Smooth muscle cell (in vitro differentiated cells): ENCODE measurements around the gene AKAP6. TPM values are rescaled to one million over a fixed set of nuclear protein-coding genes. Genes with fewer than 3 reads are reported as not detected.
"Not testable (repeated sequence)": the region's sequence is repeated elsewhere in the genome, so short reads cannot be mapped to it uniquely, and the experiment has no call there.

Experiments
- DNase-seq: peaks from one replicate; lab custom pipeline; 2025; ENCODE audit not compliant: unreplicated experiment; lab: John Stamatoyannopoulos, UW
- H2AFZ ChIP-seq: fragments of 200-600 bp; sonication (generic); 2 replicates; pipeline ENCODE4 v1.6.0; 2016; ENCODE audit warnings: antibody characterized with exemption, low read depth, mild to moderate bottlenecking
- H3F3A ChIP-seq: fragments of 200-600 bp; sonication (generic); 2 replicates; pipeline ENCODE4 v1.6.0; 2017; ENCODE audit warnings: antibody characterized with exemption, low read depth
- H3K27ac ChIP-seq: fragments of 200-600 bp; sonication (generic); 2 replicates; pipeline ENCODE4 v1.5.1; 2016; ENCODE audit warnings: low read depth, mild to moderate bottlenecking
- H3K27me3 ChIP-seq: fragments of 200-600 bp; sonication (generic); 2 replicates; pipeline ENCODE4 v1.6.1; 2016; ENCODE audit warnings: low read depth, mild to moderate bottlenecking
- H3K36me3 ChIP-seq: fragments of 200-600 bp; sonication (generic); 2 replicates; pipeline ENCODE4 v1.5.1; 2016; ENCODE audit warnings: low read depth
- H3K4me1 ChIP-seq: fragments of 200-600 bp; sonication (generic); 2 replicates; pipeline ENCODE4 v1.5.1; 2016; ENCODE audit warnings: low read depth
- H3K4me2 ChIP-seq: fragments of 200-600 bp; sonication (generic); 2 replicates; pipeline ENCODE4 v1.6.0; 2016; ENCODE audit warnings: mild to moderate bottlenecking
- H3K4me3 ChIP-seq: fragments of 200-600 bp; sonication (generic); 2 replicates; pipeline ENCODE4 v1.5.1; 2016; ENCODE audit warnings: mild to moderate bottlenecking
- H3K79me2 ChIP-seq: fragments of 200-600 bp; sonication (generic); 2 replicates; pipeline ENCODE4 v1.6.0; 2016; ENCODE audit warnings: low read depth, mild to moderate bottlenecking
- H3K9ac ChIP-seq: fragments of 200-600 bp; sonication (generic); 2 replicates; pipeline ENCODE4 v1.6.0; 2016; ENCODE audit warnings: low read depth
- H3K9me3 ChIP-seq: fragments of 200-600 bp; sonication (generic); replicated peaks from 2 replicates; pipeline ENCODE4 v1.5.1; 2016; ENCODE audit warnings: low read depth
- H4K20me1 ChIP-seq: fragments of 200-600 bp; sonication (generic); 2 replicates; pipeline ENCODE4 v1.6.0; 2016; ENCODE audit warnings: low read depth
- WGBS: methylation state at CpG from one replicate; pipeline ENCODE4 v1.1.7; 2016; ENCODE audit warnings: low lambda C conversion rate; 5-methylcytosine and 5-hydroxymethylcytosine counted together
- polyA plus RNA-seq: library from polyadenylated mRNA; unstranded; fragments of >200 nt; fragmentation: Nextera tagmentation; extraction: Ambion mirVana; gene quantifications from 2 replicates; pipeline ENCODE4 v1.2.1, GENCODE V29; 2016
- total RNA-seq: library from RNA; depleted of rRNA; stranded (reverse); fragments of >200 nt; gene quantifications from 2 replicates; pipeline ENCODE4 v1.2.3, GENCODE V29; 2014
- TF ChIP-seq, protein P1 (sequence below): fragments of 200-600 bp; sonication (generic); IDR thresholded peaks from 2 replicates; pipeline ENCODE4 v1.5.1; 2017; ENCODE audit warnings: borderline replicate concordance, mild to moderate bottlenecking, antibody characterized with exemption; ENCODE audit not compliant: insufficient read depth, poor library complexity, severe bottlenecking

AKAP6 gene
- total and polyA plus RNA-seq, 2 experiments from 2014 or later: 1.3 to 6.4 TPM

DNA sequence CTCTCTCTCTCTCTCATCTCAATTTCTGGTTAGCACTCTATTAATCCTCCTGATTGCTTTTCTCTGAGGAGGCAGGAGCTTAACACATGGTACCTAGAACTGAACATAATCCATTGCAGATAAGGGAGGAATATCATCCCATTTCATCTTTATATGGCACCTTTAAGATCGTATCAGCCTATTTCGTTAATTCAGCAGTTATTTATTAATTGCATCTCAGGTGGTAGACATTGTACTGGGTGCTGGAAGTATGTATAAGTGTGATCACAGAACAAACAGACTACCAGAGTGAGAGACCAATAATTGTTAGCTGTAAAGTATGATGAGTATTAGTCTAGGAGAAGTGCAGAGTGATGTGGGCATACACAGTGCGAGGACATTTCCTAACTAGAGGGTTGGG is 39.0 kb downstream of the AKAP6 start:
- 90% methylated on average over 3 of the region's 3 CpGs for WGBS
- Histone ChIP-seq H3K27me3 (no peaks in the 10 kb centered on the region), H3K4me3 (no peak overlapping the region), H3K4me2 (peak overlapping the region; percentile 37), H3K27ac (peak overlapping the region; percentile 65), H2AFZ (no peak overlapping the region), H3K36me3 (no peaks in the 10 kb centered on the region), H3K4me1 (peaks cover 43% of the 10 kb centered on the region), H4K20me1 (no peaks in the 10 kb centered on the region), H3K79me2 (no peaks in the 10 kb centered on the region), H3K9me3 (no peaks in the 10 kb centered on the region), H3F3A (peaks cover 10% of the 10 kb centered on the region), H3K9ac (no peak overlapping the region)
- DNase-seq: no peak
- TF ChIP-seq, protein P1, sequence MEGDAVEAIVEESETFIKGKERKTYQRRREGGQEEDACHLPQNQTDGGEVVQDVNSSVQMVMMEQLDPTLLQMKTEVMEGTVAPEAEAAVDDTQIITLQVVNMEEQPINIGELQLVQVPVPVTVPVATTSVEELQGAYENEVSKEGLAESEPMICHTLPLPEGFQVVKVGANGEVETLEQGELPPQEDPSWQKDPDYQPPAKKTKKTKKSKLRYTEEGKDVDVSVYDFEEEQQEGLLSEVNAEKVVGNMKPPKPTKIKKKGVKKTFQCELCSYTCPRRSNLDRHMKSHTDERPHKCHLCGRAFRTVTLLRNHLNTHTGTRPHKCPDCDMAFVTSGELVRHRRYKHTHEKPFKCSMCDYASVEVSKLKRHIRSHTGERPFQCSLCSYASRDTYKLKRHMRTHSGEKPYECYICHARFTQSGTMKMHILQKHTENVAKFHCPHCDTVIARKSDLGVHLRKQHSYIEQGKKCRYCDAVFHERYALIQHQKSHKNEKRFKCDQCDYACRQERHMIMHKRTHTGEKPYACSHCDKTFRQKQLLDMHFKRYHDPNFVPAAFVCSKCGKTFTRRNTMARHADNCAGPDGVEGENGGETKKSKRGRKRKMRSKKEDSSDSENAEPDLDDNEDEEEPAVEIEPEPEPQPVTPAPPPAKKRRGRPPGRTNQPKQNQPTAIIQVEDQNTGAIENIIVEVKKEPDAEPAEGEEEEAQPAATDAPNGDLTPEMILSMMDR: no peak

DNA sequence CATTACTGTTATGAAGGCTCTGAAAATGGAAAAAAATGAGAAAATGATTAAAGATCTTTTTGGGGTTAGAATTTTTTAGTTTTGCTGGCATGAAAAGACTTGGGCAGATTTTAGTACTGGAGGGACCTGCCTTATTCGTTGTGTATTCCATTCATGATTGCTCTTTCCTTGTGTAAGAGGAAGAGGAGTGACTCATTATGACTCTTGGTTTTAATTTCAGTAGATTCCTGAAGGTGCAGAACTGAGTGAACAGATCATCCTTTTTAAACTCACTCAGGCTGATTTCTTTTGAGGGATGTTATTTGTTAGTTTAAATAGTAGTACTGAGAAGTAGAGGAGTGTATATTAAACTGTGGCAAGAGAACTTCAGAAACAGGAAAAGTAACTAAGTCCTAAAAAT is 41.6 kb downstream of the AKAP6 start:
- Histone ChIP-seq H3F3A (peaks cover 10% of the 10 kb centered on the region), H4K20me1 (no peaks in the 10 kb centered on the region), H3K27ac (peak overlapping the region; percentile 62), H3K4me2 (peak overlapping the region; percentile 16), H3K79me2 (no peaks in the 10 kb centered on the region), H3K36me3 (no peaks in the 10 kb centered on the region), H2AFZ (no peak overlapping the region), H3K4me1 (peaks cover 41% of the 10 kb centered on the region), H3K27me3 (no peaks in the 10 kb centered on the region), H3K4me3 (no peak overlapping the region), H3K9me3 (no peaks in the 10 kb centered on the region), H3K9ac (no peak overlapping the region)
- 4% methylated on average over 1 of the region's 1 CpG for WGBS
- DNase-seq: no peak
- TF ChIP-seq, protein P1: no peak

DNA sequence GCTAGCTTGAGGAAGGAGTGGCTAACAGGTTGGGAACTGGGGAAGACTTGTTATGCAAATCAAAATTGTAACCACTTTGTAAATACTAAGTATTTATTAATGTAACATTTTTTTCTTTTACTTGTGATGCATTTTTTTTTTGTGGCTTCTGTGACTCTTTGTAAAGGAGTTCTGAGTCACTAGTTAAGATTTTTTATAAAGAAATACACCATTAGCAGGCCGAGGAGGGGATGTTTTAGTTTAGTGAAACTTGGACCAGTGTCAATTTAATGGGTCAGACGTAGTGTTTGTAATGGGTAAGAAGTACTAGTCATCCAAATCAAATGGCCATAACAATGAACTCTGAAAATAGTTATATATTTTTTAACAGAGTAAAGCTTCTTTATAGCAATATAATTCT is 43.1 kb downstream of the AKAP6 start:
- Histone ChIP-seq H3K4me1 (peaks cover 26% of the 10 kb centered on the region), H3K9ac (no peak overlapping the region), H3K27me3 (no peaks in the 10 kb centered on the region), H3K4me2 (peak overlapping the region; percentile 43), H3F3A (peaks cover 10% of the 10 kb centered on the region), H3K9me3 (no peaks in the 10 kb centered on the region), H3K36me3 (no peaks in the 10 kb centered on the region), H2AFZ (no peak overlapping the region), H3K79me2 (no peaks in the 10 kb centered on the region), H3K27ac (peak overlapping the region; percentile 62), H4K20me1 (no peaks in the 10 kb centered on the region), H3K4me3 (no peak overlapping the region)
- TF ChIP-seq, protein P1: no peak
- WGBS: 17% methylated on average over 2 of the region's 2 CpGs
- DNase-seq: no peak

DNA sequence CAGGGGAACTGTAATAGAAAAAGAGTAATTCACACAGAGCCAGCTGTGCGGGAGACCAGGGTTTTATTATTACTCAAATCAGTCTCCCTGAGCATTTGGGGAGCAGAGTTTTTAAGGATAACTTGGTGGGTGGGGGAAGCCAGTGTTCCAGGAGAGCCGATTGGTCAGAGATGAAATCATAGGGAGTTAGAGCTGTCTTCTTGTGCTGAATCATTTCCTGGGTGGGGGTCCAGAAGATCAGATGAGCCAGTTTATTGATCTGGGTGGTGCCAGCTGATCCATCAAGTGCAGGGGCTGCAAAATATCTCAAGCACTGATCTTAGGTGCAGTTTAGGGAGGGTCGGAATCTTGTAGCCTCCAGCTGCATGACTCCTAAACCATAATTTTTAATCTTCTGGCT is 44.1 kb downstream of the AKAP6 start:
- not testable (repeated sequence) for DNase-seq, H3K4me3 ChIP-seq, H3K27me3 ChIP-seq, H3K79me2 ChIP-seq, H3K9ac ChIP-seq, H3K9me3 ChIP-seq, H3K36me3 ChIP-seq, H4K20me1 ChIP-seq, H3K4me2 ChIP-seq
- 60% methylated on average over 3 of the region's 3 CpGs for WGBS
- Histone ChIP-seq H3K27ac (peak overlapping the region; percentile 62), H3K4me1 (peaks cover 16% of the 10 kb centered on the region), H3F3A (peaks cover 10% of the 10 kb centered on the region), H2AFZ (peak overlapping the region; percentile 32)
